IPS-NIHi7 (cell line): ENCODE measurements around the gene ZC3H13.

Source experiments
- DNase-seq: peaks from one replicate; pipeline ENCODE4 v3.0.0; 2012; ENCODE audit warnings: mixed read lengths; ENCODE audit errors: extremely low spot score

The ZC3H13 gene, protein sequence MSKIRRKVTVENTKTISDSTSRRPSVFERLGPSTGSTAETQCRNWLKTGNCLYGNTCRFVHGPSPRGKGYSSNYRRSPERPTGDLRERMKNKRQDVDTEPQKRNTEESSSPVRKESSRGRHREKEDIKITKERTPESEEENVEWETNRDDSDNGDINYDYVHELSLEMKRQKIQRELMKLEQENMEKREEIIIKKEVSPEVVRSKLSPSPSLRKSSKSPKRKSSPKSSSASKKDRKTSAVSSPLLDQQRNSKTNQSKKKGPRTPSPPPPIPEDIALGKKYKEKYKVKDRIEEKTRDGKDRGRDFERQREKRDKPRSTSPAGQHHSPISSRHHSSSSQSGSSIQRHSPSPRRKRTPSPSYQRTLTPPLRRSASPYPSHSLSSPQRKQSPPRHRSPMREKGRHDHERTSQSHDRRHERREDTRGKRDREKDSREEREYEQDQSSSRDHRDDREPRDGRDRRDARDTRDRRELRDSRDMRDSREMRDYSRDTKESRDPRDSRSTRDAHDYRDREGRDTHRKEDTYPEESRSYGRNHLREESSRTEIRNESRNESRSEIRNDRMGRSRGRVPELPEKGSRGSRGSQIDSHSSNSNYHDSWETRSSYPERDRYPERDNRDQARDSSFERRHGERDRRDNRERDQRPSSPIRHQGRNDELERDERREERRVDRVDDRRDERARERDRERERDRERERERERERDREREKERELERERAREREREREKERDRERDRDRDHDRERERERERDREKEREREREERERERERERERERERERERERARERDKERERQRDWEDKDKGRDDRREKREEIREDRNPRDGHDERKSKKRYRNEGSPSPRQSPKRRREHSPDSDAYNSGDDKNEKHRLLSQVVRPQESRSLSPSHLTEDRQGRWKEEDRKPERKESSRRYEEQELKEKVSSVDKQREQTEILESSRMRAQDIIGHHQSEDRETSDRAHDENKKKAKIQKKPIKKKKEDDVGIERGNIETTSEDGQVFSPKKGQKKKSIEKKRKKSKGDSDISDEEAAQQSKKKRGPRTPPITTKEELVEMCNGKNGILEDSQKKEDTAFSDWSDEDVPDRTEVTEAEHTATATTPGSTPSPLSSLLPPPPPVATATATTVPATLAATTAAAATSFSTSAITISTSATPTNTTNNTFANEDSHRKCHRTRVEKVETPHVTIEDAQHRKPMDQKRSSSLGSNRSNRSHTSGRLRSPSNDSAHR (N-terminal part only)

DNA sequence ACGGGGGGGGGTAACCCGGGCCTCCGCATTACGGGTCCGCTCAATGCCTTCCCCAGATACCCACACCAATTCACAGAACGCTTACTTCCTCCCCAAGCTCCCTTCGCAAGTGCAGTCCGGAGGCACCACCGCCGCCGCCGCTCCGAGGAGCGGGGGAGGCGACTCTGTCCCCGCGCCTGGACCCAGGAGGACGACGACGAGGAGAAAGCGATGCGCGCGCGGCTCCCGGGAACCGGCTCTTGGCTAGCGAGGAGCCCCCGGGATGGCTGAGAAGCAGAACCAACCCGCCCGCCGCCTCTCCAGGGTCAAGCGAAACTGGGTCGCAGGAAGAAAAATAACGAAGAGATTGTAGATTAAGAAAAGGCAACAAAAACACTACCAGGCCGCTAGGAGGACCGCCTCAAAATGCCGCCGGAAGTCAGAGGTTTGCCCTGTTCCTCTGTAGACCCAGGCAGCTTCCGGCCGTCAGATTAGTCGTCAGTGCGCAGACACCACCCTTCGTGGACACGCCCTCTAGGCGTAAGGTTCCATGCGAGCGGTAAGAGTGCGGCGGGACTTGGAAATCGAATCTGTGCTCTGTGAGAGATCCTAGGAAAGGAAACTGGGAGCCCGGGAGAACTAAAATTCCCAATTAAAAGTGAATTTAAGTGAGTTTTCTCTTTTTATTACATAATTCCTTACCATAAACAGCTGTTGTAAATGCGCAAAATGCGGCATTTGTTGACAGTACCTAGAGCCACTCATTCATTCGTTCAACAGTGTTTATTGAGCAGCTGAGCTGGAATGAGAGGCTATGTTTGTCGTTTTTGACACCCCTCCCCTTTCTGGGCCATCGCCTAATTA lies at the start of gene ZC3H13:
TSS of gene ZC3H13 (minus strand) at position 428 of the 843 bp plus-strand sequence. CDS start 7,239 bp downstream, outside the sequence.
- DNase-seq = peak; percentile 96

DNA sequence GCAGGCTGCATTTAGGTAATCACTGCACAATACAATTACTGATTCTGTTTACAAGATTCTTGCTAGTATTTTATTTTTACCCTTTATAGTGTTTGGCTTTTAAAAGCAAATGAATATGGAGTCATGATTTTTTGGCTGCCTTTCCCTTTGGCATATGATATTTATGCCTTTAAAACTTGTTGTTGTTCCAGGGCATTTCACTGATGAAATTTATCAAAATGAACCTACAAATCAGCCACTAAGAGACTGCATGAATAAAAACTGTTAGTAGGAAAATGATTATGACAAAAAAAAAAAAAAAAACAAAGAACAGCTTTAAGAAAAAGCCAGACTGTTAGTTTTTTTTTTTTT lies 49.7 kb upstream of the ZC3H13 start:
- DNase-seq = no peak

DNA sequence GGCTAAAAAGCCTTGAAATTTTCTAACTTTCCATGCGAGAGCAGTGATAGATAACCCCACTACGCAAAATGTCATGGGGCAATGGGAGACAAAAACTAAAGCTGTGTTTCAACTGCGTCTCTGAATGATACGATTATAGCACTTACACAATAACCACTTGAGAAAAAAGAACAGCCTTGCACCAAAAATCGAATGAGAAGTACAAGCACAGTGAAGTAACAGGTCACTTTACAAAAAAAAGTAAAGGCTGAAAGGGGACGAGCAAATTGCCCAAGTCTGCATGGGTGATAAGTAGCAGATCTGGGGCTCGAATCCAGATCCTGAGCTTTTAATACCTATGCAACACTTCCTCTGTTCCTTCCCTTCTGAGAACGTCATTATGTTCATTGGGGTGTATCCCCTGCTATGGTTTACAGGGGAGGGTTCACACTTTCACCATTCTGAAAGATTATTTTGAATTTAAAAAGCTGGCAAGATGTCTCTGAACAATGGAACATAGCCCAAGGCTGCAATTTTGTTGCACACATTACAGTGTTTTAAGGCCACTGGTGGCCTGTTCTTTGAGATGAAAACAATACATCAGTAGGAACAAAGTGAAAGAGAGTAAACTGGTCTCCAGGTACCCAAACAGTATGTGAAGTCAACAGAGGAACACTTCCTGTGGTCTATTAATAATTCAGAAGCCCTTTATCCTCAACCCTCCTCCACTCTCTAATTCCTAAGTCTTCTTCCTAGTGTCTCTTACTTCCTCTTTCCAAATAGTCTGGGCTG lies 49.1 kb upstream of the ZC3H13 start:
- DNase-seq = no peak

DNA sequence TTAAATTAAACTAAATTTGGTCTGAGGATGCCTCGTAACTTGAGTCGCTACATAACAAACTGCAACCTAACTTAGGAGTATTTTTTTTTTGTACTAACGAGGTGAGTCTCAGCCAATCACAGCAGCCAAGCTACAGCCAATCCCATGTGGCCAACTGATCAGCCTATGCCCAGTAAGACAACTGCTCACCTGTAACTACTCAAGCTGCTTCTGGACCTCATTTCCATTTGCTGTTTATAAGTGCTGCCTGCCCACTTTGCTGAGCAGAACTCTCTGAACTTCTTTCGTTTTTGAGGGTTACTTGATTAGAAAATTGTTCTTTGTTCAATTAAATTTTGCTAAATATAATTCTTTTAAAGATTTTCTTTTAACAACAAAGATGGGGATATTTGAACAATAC lies 48.5 kb upstream of the ZC3H13 start:
- no peak for DNase-seq

DNA sequence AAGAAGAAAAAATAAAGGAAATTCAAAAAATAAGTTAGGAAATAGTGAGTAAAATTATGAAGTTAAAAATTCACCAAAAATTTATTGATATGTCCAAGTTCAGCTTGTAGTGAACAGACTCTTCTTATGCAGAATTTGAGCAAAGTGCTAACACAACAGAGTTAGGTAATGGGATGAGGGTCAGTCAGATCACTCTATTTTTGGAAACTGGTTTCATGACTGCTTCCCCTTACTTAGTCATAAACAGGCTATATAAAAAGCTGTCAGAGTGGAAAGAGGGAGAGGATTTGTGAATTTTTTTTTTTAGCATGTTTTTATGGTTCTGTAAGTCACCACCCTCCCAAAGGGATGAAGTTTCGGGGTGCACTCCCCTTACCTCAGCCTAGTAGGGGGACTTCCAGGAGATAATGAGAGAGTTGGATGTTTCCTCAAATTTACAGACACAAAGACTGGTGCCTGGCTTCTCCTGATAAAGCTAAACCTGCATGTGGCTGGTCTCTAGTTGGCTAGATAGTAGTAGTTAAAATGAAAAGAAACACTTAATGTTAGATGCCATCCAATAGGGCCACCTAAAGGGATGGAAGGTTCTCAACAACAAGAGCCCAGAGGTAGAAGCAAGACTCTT lies 47.8 kb upstream of the ZC3H13 start:
- no peak for DNase-seq

DNA sequence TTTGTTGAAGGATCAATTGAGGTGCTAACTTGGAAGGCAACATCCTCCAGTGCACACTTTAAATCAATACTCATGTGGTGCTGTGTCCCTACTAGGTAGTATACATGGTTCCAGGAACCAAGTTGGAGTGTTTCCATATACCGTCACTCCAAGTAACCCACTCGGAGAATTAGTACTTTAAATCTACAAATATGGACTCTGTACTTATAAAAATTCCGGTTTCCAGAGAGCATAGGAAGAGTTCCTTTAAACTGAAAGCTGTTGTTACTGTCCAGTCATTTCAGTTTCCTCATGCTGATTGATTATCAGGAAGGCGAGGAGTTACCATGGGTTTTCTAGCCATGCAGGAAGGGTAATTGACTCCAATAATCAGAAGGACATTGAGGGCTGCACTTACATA lies 45.1 kb upstream of the ZC3H13 start:
- DNase-seq = no peak

DNA sequence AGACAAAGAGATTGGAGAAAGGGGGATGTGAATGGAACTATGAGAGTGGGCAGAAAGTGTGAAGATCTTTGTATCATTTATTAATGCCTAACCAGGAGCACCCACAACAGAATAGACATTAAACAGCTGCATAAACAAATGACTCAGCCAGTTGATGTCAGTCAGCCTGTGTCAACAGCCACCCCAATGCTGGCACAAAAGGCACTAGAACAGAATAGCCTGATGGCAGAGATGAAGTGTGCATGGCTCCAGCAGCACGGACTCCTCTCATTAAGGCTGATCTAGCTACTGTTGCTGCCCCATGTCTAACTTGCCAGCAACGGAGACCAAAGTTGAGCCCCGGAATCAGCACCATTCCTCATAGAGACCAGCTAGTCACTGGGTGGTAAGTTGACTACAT lies 44.5 kb upstream of the ZC3H13 start:
- no peak for DNase-seq

DNA sequence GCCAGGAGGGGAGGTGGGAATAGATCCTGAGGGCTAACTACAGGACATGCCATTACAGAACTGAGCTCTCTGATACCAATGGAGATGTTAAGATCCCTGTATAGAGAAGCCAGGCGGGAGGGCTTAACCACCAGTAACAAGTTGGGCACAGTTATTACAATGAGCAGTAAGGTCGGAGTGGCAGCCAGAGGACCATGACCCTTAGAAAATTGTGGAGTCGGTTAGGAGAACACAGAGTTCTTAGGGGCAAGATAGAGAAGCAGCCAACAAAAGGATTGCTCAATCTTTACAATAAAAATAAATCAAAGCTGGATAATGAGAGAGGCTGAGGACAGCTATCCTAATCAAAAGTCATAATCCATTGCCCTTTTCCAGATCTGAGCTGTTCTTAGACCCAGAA lies 41.9 kb upstream of the ZC3H13 start:
- DNase-seq = no peak

DNA sequence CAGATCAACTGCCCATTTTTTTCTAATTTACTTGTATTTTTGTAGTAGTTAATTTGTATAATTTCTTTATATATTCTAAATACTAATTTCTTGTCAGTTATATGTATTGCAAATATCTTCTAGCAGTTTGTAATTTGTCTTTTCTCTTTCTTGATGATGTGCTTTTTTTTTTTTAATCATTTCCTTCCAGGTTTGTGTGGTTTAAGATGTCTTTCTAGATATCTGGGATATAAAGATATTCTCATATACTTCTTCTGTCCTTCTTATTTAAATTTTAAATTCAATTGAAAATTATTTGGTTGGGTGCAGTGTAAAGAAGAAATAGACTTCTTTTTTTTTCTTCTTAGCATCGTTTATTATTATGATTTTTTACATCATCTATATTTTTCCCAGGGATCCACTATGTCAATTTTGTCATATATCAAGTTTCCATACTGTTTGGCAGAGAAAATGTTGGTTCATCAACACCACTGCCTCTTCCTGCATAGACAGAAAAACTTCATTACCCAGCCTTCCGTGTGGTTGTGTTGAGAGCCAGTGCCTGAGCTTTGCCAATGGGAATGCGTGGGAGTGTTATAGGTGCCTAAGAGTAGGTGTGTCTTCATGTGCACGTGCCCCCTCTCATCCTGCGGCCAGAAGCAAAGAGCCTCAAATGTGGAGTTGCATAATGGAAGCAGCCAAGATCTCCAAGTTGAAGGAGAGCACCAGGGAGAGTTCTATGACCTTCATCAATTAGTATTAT lies 36.4 kb upstream of the ZC3H13 start:
- DNase-seq = no peak

DNA sequence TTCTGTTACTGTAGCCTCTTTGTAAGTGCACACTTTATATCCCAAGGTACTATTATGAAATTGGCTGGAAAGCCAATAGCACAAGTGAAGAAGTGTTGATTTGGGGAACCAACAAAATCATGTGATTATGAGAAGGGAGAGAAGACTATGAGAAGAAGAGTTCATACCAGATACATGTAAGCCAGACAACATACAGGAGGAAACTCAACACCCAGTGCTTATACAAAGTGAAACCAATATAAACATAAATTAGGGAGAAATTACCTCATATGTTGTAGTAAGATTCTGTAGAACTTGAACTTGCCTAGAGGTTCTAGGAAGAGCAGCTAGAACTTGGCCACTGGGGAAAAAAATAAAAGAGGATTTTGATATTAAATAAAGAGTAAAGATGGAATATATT lies 34.9 kb upstream of the ZC3H13 start:
- DNase-seq = no peak

DNA sequence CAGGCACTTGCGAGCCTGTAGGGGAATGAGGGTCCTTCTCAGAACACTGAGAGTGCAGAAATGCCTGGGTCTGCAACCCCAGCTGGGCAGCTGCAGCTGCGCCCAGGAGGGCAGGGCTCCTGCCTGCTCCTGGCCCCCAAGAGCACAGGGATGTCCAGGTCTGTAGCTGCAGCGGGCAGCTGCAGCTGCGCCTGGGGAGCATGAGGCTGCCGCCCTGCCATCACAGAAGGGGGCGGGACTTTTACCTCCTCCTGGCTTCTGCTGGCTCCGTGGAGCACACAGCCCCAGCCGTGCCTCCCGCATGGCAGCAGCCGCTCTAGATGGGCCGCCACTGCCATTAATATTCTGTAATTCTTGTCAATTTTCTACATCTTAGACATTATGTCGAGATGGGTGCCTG lies 34.4 kb upstream of the ZC3H13 start:
- no peak for DNase-seq

DNA sequence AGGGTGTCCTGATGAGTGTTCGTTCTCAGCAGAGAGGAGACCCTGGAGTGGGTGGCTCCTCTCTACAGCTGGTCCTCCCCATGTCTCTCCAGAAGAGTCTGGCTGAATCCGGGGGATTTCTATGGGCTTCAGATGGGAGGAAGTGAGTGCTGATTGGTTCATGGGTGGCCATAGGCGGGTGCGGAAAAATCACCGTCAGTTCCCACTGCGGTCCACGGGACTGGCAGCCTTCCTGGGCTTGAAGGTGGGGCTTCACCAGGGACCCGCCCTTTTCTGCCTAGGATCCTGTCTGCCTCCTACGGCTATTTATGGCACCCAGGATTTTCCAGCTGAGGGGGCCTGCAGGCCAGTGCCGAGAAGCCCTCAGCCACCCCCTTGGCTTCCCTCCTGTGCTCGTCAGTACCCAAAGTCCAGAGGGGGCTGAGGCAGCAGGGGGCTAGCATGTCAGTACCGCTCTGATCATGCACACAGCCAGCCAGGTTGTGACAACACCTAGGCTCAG lies 33.9 kb upstream of the ZC3H13 start:
- DNase-seq = no peak

DNA sequence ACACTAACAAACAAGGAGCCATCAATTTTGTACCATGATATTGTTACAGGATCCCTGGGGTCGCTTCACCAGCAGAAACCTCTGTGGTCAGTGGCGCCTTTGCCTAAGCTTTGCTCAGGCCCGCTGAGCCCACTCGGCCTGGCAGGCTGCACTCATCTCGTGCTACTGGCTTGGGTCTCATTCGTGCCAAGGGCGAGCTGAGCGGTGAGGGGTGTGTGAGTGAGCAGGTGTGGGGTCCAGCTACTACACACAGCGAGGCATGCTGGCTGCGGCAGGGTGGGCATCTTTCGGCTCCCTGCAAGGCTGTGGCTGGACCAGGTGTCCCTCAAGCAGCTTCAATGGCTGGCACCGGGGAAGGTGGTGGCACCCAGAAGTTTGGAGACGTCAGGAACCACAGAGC lies 33.2 kb upstream of the ZC3H13 start:
- no peak for DNase-seq

DNA sequence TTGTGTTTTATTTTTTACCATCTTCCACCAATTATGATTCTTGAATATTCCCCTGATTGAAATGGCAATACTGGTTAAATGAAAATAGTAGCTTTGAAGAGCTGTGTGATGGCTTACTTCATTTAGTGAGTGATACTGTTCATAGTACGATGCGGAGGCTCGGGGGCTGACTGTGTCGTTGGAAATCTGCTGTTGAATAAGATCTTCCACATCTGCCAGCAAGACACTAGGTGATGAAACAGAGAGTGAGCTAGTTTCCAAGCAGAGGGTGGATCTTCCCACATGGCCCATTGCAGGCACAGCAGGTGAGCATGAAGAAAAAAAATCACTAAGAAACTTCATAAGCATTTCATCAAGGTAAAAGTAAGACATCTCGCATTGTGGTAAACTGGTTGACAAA lies 29.8 kb upstream of the ZC3H13 start:
- DNase-seq = no peak

DNA sequence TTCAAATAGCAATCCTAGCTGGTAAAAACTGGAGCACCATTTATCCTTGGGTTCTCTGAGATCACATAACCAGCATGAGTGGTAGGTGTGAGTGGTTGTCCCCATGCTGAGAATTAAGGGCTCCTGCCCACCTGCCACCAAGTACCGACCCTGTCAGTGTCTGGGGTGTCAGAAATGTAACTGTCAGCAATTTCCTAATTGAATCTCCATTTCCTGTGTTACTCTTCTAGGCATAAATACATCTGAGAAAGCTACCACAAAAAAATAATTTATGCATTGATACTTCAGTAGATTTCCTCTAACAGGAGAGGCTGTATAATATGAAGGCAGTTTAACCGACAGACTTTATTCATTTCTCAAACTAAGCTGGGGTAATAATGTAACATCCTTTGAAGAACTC lies 27.2 kb upstream of the ZC3H13 start:
- DNase-seq = no peak

DNA sequence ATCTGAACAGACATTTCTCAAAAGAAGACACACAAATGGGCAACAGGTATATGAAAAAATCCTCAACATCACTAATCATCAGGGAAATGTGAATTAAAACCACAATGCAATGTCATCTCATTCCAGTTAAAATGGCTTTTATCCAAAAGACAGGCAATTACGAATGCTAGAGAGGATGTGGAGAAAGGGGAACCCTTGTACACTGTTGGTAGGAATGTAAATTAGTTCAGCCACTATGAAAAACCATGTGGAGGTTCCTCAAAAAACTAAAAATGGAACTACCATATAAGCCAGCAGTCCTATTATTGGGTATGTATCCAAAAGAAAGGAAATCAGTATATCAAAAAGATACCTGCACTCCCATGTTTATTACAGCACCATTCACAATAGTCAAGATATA lies 24.7 kb upstream of the ZC3H13 start:
- no peak for DNase-seq

DNA sequence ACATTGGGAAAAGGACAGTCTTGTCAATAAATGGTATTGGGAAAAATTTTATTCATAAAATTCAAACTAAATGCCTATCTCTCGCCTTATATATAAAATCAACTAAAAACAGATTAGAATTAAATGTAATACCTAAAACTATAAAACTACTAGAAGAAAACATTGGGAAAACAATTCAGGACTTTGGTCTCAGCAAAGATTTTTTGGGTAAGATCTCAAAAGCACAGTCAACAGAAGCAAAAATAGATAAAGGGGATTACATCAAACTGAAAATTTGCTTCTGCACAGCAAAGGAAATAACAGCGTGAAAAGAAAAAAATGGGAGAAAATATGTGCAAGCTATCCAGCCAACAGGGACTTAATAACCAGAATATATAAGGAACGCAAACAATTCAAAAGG lies 24.3 kb upstream of the ZC3H13 start:
- no peak for DNase-seq

DNA sequence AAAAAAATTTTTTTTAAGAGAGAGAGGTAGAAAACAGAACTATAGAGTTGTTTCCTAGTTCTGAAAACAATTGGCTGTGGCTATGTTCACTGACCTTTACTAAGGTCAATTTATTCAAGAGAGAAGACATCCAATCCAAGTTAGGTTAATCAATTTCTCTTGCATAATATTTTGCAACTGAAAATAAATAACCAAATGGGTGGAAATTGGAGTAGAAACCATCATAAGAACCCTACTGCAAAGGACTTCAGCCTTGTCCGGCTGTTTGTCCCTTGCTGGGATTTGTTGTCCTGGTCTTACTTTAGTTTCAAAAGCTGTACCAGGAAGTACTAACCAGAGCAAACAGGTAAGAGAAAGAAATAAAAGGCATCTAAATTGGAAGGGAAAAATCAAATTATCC lies 23.3 kb upstream of the ZC3H13 start:
- DNase-seq = no peak

DNA sequence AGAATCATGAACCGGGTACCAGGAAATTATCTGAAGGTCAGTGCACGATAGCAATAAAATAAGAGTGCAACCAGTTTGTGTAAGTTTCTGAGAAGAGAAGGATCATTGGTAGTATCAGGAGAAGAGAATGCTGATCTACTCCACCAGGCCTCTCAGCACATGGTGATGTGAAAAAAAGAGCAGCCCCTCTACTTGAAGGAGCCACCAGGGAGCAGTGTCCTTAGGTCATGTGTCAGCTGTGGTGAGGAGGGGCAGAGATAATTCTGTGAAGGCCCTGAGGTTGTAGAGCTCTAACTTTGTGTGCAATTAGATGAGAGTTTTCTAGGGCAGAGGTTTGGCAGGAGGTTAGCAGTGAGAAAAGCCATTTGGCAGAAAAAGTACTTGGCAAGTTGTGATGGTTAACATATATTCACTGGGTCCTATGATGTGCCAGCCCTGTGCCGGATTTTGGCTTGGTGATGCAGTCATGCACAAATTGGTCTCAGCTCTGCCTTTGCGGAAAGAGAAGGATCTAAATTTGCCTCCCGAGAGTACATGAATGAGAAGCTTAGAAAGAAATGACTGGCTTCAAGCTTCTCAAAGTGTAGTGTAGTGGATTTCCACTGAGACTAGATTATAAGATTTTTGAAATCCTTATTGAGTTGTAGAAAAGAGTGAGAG lies 19.2 kb upstream of the ZC3H13 start:
- DNase-seq = peak; percentile 62
